Fibroblast of peridontal ligament (primary cell): ENCODE measurements around the gene PLCD4.

ENCODE experiments used
- DNase-seq: peaks from one replicate; pipeline ENCODE4 v3.0.0-alpha.2; 2010; ENCODE audit errors: extremely low read depth

PLCD4 gene

DNA sequence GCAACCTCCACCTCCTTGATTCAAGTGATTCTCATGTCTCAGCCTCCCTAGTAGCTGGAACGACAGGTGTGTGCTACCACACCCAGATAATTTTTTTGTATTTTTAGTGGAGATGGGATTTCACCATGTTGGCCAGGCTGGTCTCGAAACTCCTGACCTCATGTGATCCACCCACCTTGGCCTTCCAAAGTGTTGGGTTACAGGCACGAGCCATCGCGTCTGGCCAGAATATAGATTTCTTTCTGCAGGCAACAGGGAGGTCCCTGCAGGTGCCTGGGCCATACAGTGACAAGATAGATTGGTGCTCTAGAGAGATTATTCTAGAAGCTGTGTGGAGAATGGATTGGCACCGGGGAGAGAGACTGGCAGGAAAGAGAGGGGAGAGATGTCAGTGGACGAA is 13.3 kb downstream of the PLCD4 start:
- DNase-seq: no peak

DNA sequence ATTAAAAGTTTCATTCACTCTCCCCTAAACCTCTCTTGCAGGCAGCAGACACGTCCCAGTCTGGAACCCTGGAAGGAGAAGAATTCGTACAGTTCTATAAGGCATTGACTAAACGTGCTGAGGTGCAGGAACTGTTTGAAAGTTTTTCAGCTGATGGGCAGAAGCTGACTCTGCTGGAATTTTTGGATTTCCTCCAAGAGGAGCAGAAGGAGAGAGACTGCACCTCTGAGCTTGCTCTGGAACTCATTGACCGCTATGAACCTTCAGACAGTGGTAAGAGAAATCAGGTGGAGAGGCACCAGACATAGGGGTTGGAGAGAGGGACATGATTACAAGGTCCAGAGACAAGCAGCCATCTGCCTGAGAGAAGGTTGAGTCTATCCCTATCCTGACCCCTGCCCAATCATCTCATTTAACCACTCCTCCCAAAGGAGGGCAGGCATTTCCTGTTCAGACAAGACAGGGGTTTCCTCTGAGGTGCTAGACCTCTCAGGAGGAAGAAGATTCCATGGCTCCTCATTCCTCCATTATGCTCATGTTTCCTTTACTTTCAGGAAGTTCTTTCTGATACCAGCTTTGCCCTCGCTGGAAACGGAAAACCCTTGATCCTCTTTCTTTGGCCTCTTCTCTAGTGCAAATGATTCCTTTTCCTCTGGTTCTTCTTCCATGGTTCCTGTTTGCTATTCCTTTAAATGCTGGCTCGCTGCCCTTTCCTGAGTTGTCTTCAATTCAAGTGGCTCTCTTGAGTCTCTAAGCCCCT is 15.1 kb downstream of the PLCD4 start:
- no peak for DNase-seq

DNA sequence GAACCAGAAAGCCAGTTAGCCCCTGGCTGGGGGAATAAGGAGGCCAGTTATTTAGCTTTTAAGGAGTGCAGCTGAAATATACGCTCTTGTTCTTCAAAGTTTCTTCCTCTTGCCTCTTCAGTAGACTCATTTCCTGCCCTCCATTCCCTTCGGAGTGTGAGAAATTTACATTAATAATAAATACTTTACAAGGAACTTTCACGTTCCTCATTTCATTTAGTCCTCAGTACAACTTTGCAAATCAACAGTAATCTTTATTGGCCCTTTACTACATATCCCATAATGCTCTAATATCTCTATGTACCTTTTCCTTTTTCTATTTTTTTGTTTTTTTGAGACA is 15.6 kb downstream of the PLCD4 start:
- DNase-seq: no peak

DNA sequence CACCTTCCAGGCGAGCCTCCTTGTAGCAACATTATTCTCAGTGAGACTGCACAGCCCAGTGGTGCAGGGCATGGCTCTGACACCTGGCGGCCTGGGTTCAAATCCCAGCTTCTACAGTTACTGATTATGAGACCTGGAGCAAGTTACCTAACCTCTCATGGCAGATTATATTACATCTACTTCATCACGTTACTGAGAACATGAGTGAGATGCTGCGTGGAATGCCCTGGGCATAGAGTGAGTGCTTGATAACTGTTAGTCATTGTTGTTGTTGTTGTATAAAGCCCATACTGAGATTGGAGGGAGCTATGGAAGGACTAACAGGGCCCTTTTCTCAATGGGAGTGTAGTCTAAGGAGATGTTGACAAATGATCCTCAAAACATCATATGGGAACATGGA is 18.7 kb downstream of the PLCD4 start:
- DNase-seq: no peak

DNA sequence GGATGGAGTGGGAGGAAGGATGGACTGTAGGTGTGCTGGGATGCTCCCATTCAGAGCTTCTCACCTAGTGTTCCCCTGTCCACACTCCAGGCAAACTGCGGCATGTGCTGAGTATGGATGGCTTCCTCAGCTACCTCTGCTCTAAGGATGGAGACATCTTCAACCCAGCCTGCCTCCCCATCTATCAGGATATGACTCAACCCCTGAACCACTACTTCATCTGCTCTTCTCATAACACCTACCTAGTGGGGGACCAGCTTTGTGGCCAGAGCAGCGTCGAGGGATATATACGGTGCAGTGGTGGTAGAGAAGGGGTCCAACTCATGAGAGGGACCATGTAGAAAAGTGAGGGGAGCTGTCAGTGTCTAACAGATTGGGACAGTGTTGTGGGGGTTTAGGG is 20.2 kb downstream of the PLCD4 start:
- no peak for DNase-seq

DNA sequence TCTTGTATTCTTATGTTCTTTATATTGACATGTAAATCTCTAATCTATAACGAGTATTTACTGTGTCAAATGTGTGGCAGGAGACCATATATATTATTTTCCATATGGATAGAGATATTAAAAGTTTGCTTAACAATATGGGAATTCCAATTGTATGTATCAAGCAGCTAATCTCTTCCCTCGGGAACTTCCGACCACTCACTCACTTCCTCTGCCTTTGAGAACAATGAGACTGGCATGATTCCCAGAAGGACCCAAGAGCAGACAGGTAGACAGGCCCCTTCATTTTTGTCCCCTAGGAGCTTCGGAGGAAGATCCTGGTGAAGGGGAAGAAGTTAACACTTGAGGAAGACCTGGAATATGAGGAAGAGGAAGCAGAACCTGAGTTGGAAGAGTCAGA is 24.1 kb downstream of the PLCD4 start:
- DNase-seq: no peak

DNA sequence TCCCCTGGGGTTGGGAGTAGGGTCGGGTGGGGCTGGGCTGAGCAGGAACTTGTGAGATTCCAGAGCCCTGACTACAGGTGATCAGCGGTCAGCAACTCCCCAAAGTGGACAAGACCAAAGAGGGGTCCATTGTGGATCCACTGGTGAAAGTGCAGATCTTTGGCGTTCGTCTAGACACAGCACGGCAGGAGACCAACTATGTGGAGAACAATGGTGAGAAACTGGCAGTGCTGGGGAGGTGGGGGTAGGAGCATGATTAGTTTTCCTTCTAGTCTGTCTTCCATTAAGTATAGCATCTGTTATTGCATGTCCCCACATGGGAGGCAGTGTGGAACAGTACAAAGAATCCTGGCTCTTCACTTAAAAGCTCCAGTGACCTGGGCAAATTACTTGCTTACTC is 28.0 kb downstream of the PLCD4 start:
- DNase-seq: no peak

DNA sequence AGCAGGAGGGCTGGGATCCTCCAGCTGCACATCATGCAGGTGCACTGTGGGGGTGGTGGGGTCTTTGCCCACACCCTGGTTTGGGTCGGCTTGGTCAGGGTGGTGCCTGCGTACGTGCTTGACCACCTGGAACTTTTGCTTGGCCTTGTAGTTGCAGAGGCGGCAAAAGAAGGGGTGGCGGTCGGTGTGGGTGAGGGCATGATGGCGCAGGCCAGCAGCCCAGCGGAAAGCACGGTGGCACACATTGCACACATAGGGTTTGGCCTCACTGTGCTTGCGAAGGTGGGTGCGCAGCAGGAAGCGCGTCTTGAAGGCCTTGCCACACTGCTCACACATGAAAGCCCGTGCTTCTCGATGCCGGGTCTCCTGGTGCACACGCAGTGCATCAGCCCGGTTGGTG is 30.7 kb downstream of the PLCD4 start:
- DNase-seq: no peak

DNA sequence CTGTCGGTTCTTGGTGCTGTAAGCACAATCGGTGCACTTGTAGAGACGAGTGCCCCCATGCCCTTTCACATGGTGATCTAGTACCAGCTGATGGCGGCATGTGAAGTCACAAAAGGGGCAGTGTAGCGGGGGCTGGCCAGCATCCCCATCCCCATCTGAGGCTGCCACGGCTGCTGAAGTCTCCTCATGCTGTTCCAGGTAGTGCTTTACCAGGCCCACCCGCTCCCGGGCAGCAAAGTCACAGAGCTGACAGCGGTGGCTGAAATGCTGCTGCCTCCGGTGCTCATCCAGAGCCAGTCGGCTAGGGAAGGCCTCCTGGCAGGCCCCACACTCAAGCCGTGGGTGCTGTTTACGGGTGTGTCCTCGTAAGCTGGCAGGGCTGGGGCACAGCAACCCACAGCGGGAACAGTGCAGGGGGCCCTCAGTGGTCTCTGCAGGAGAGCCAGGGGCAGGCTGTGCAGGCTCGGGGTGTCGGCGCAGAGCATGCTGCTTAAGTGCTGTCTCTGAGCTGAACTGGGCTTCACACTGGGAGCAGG is 34.5 kb downstream of the PLCD4 start:
- DNase-seq: no peak

DNA sequence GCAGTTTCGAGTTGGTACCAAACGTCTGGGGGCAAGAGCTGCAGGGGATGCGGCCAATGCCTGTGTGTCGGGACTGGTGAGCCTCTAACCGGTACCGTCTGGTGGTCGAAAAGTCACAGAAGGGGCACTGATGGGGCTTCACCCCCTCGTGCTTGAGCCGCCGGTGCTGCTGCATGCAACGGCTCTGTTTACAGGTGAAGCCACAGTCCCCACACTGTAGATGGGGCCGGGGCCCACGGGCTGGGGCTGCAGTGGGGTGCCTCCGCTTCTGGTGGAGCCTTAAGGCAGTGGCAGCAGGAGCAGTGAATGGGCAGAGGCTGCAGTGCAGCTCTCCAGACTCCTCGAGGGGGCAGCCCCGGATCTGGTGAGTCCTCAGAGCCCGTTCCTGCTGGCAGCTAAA is 35.1 kb downstream of the PLCD4 start:
- no peak for DNase-seq

DNA sequence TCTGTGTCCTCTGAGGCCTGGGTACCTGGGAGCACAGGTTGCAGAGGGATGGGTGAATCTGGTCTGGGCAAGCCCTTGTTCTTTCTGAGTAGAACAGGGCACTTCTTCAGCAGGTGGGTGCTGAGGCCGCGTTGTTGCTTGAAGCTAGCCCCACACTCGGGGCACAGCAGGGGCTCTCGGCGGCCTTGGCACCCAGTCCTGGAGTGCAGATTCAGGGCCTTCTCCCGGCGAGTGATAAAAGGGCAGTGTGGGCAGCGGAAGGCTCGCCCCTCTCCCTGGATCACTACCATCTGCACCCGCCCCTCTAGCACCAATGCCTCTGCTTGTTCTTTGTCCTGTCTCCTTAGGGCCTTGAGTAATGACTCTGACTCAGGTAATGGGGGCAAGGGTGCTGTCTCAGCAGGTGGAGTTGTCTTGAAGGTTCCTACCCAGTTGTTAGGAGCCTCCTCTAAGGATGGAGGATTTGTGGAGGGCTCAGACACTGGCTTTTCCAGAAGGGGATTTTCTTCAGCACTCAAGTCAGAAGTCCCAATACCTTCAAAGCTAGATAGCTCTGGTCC is 36.1 kb downstream of the PLCD4 start:
- DNase-seq: no peak

DNA sequence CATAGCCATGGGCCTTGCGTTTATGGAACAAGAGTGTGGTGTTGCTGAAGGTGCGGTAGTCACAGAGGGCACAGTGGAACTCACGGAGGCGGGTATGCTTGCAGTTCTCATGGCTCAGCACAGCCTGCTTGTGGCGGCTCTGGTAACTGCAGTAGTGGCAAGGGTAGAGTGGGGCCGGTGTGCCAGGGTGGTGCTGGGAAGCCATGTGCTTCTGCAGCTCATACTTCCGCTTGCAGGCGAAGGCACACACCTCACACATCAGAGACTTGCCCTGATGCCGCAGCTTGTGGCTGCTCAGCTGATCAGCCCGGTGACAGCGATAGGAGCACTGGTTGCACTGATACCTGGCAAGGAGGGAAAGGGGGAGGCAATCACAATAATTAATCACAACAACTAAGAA is 37.0 kb downstream of the PLCD4 start:
- no peak for DNase-seq

DNA sequence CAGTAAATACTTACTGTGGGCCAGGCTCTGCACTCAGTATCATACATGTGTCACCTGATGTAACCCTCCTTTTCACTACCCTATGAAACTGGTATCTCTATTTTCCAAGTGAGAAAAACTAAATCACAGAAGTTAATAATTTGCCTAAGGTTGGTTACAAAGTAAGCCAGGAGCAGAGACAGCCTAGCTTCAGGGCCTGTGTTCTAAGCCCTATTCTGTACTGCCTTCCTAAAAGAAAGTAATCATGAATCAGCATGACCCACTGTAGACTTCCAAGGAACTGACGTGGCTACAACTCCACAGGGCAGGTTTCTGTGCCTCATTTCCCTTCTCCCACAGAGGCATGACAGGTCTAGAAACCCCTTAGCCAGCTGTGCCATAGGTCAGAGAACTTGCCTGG is 37.4 kb downstream of the PLCD4 start:
- DNase-seq: peak; percentile 56

DNA sequence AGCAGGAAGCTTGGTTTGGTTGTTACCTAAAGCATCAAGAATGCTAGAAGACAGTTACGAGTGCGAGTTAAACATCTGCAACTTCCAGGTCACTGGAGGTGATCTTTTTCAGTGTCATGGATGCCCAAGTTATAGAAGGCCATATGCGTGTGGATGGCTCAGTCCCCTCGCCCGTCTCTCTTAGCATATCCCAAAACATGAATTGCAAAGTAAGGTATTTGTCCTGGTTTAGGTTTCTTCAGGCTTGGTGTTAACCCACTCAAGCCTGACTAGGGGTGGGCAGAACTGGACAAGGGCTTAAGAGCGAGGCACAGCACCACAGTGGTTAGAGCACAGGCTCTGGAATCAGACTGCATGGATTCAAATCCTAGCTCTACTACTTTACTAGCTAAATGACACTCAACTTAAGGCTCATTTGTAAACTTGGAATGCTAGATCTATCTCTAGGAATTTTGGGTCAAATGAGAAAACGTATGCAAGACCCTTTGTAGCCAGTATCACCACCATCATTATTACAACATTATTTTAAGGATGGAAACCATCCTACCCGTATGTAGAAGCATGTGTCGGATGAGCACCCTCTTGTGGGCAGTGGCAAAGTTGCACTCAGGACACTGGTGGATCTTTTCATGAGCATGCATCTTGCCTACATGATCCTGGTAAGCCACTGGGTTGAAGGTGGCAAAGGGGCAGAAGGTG is 40.5 kb downstream of the PLCD4 start:
- DNase-seq: peak; percentile 75

DNA sequence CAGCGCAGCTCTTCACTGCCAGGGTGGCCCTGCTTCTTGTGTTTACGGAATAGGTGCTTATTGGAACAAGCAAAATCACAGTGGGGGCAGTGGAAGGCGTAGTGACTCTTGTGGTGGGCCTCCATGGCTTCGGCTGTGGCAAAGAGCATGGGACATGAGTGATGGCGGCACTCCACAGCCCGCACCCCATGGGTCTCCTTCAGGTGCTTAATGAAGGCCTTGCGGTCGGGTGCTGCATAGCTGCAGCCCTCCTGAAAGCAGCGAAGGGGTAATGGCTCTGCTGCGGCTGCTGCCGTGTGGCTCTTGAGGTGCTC is 41.0 kb downstream of the PLCD4 start:
- no peak for DNase-seq

DNA sequence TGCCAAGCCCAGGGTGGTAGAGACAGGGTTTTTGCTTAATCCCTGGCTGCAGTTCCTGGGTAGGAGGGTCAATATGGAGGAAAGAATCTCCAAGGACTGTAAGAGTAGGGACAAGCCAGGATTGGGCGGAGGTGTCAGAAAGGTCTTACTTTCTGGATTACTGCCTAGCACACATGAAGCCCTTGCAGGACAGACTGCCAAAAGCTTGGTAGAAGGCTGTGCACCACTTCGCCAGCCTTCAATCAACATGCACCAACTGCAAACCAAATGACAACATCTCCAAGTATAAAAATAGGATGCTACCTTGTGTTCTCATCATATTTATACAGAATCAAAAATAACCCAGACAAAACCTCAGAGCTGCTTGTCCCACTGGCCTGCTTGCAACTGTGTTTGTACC is 48.1 kb downstream of the PLCD4 start:
- DNase-seq: no peak

DNA sequence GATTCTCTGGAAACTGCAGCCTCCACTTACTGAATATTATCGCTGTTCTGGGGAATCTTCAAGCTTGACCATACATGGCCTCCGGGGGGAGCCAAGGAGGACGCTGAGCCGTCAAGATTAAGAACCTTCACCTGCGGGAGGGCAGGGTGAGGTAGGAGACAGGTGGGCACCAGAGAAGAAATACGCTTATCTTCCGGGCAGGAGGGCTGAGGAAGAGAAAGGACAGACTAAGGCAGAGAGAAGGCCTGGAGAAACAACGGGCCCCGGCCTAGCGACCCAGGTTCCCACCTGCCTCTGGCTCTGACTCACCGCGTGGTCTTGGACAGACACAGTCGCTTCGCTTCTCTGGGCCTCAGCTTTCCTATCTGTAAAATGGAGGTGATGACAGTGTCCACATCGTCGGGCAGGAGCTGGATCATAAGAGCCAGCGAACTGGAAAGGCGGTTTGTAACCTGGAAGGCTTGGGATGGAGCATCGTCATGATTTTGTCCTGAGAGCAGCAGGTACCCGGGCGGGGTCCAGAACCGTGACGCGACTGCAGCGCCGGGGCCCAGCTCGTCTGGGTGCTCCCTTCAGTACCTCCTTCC is 51.1 kb downstream of the PLCD4 start:
- DNase-seq: peak; percentile 40

DNA sequence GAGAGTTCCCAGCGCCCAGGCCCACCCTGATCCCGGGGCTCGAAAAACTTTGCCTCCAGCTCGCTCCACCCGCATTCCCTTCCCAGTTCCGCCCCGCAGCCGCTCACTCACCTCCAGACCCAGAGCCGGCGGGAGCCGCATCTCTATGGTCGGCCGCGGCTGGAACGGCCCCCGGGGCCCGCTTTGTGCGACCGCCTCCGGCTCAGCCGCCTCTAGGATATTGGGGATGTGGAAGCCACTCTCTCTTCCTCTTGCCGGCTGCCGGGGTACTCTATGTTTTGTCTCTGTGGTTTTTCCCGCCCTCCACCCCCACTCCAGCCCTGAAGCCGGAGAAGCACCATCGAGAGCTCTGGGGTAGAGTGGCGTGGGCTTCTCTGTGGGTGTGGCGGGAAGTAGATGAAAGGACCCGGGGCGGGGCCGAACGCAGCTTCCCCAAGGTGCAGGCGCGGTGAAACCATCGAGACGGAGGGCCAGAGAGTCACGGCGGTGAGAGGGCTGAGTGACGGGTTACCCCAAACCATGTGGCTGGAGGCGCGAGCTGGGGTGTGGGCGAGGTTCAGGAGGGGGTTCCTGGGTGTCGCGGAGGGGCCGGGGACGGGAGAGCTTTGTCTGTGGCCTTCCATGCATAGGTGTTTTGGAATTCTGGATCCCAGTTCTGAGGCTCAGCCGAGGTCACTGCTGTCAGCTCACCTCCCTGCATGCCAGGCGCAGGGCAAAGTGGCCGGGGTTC is 51.7 kb downstream of the PLCD4 start, which contains the start of the genes BCS1L and ZNF142:
BCS1L (plus strand) TSS at position 426 of the 730 bp plus-strand sequence. CDS start 1,305 bp downstream, outside the sequence.
ZNF142 (minus strand) TSS at position 366 of the 730 bp plus-strand sequence. CDS start 3,194 bp downstream, outside the sequence.
- DNase-seq: peak; percentile 71

DNA sequence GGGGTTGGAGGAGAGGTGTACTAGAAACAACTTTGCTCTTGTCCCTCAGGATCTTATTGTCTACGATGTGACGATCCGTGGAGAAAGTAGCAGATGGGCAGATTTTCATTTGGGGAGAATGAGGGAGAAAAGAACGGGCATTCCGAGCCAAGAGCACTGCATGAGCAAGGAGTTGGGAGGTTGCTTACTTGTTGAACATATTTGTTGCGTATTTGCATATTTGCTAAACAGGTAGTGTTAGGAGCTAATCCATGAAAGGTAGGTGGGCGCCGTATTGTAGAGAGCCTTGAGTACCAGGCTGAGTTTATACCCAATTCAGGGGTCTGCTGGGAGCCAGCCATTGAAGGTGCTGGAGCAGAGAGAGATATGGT is 52.3 kb downstream of the PLCD4 start:
- DNase-seq: peak; percentile 9

DNA sequence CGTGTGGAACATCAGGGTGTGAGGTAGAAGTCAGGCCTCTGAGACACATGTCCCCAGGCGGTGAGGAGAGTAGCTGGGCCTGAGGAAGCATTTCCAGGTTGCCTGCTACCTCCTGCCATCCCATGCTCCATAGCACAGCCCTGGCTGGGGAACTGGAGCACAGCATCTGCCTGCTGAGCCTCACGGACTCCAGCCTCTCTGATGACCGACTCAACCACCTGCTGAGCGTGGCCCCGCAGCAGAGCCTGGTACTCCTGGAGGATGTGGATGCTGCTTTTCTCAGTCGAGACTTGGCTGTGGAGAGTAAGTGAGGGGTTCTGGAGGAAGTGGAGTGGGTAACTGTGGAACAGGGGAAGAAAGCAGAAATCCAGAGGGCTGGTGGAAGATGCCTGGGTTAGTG is 54.7 kb downstream of the PLCD4 start:
- DNase-seq: no peak

DNA sequence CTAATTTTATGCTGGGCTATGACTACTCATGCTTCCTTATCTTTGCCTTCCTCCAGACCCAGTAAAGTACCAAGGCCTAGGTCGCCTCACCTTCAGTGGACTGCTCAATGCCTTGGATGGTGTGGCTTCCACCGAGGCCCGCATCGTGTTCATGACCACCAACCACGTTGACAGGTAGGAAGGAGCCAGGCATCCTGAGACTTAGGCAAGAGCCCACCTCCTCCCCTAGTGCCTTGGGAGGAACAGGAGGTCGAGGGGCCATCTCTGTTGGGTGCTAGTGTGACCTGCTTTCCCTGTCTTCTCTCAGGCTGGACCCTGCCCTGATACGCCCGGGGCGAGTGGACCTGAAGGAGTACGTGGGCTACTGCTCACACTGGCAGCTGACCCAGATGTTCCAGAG is 55.1 kb downstream of the PLCD4 start:
- DNase-seq: no peak

DNA sequence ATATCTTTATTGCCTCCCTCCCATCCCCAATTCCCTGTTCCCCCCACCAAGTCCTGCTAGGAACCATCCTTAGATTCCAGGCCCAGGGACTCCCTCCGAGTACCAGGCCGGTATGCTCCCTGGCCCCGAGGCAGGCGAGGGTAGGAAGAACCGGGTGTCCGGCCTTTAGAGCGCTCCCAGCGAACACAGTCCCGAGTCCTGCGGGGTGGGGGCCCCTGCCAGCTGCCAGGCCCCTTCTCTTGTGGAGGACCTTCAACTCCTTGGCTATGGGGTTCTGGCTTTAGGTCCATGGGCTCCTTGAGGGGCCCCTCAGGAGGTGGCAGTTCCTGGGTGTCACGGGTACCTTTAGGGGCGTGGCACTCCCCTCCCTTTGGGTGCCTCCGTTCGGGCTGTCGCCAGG is 56.2 kb downstream of the PLCD4 start:
- no peak for DNase-seq
